ENCODE measurements around the gene SMR3A. TPM values are rescaled to one million over a fixed set of nuclear protein-coding genes. Genes with fewer than 3 reads are reported as not detected.

The SMR3A gene
- total and polyA plus RNA-seq, 2 experiments from 2014 or later = not detected

- DNase-seq (ENCODE audit: low spot score) = no peak
- Histone ChIP-seq H3K27ac (no peak within 1 kb of the TSS), H3K4me3 (no peak within 1 kb of the TSS), H3K9me3 (ENCODE audit: low read depth) (no peaks in the 10 kb centered on the region), H3K27me3 (no peaks in the 10 kb centered on the region), H2AFZ (no peak within 1 kb of the TSS), H4K20me1 (ENCODE audit: insufficient read depth, poor library complexity, severe bottlenecking) (no peaks in the 10 kb centered on the region), H3K9me2 (replicated peaks; ENCODE audit: insufficient read depth) (no peaks in the 10 kb centered on the region), H3K4me1 (ENCODE audit: insufficient read depth) (no peaks in the 10 kb centered on the region), H3K4me2 (no peak within 1 kb of the TSS), H3K36me3 (replicated peaks; ENCODE audit: insufficient read depth, low read depth) (no peaks in the 10 kb centered on the region), H3K79me2 (no peaks in the 10 kb centered on the region)
- 97% methylated on average over 3 of the region's 3 CpGs for WGBS (ENCODE audit: low lambda C conversion rate, missing lambda C conversion rate)
- TF ChIP-seq EZH2phosphoT487 (IDR thresholded peaks at IDR 0.05; ENCODE audit: low read depth, severe bottlenecking, unreplicated experiment) (no peak), EZH2 (IDR thresholded peaks at IDR 0.05; ENCODE audit: borderline replicate concordance) (no peak), CTCF (IDR thresholded peaks at IDR 0.05; ENCODE audit: poor library complexity) (no peak)
Measured at GRCh38 chr4:70334681-70335080, 25.9 kb upstream of the SMR3A start, which contains the start of gene CABS1. Gene CABS1, plus strand, starts transcription at chr4:70334981. Its CDS starts 59 bp downstream, at chr4:70335040.

GRCh38 chr4:70336043-70336442 lies 24.5 kb upstream of the SMR3A start:
- Histone ChIP-seq H3K4me3 (no peak overlapping the region), H3K4me2 (no peak overlapping the region), H3K9me3 (ENCODE audit: low read depth) (no peaks in the 10 kb centered on the region), H4K20me1 (ENCODE audit: insufficient read depth, poor library complexity, severe bottlenecking) (no peaks in the 10 kb centered on the region), H3K27me3 (no peaks in the 10 kb centered on the region), H3K9me2 (replicated peaks; ENCODE audit: insufficient read depth) (no peaks in the 10 kb centered on the region), H3K79me2 (no peaks in the 10 kb centered on the region), H3K4me1 (ENCODE audit: insufficient read depth) (no peaks in the 10 kb centered on the region), H3K36me3 (replicated peaks; ENCODE audit: insufficient read depth, low read depth) (no peaks in the 10 kb centered on the region), H2AFZ (no peak overlapping the region), H3K27ac (no peak overlapping the region)
- TF ChIP-seq CTCF (IDR thresholded peaks at IDR 0.05; ENCODE audit: poor library complexity) = no peak
- no peak for TF ChIP-seq EZH2 (IDR thresholded peaks at IDR 0.05; ENCODE audit: borderline replicate concordance)
- no peak for TF ChIP-seq EZH2phosphoT487 (IDR thresholded peaks at IDR 0.05; ENCODE audit: low read depth, severe bottlenecking, unreplicated experiment)
- 87% methylated on average over 5 of the region's 5 CpGs for WGBS (ENCODE audit: low lambda C conversion rate, missing lambda C conversion rate)
- no peak for DNase-seq (ENCODE audit: low spot score)

- no peak overlapping the region for H3K4me2 ChIP-seq
- no peak overlapping the region for H2AFZ ChIP-seq
- no peak for DNase-seq (ENCODE audit: low spot score)
- no peaks in the 10 kb centered on the region for H3K9me2 ChIP-seq (replicated peaks; ENCODE audit: insufficient read depth)
- H3K27ac ChIP-seq = no peak overlapping the region
- no peak overlapping the region for H3K4me3 ChIP-seq
- TF ChIP-seq EZH2phosphoT487 (IDR thresholded peaks at IDR 0.05; ENCODE audit: low read depth, severe bottlenecking, unreplicated experiment) (no peak), EZH2 (IDR thresholded peaks at IDR 0.05; ENCODE audit: borderline replicate concordance) (no peak), CTCF (IDR thresholded peaks at IDR 0.05; ENCODE audit: poor library complexity) (no peak)
- H3K27me3 ChIP-seq = no peaks in the 10 kb centered on the region
- no peaks in the 10 kb centered on the region for H3K9me3 ChIP-seq (ENCODE audit: low read depth)
- WGBS (ENCODE audit: low lambda C conversion rate, missing lambda C conversion rate) = 70% methylated on average over 1 of the region's 1 CpG
- no peaks in the 10 kb centered on the region for H4K20me1 ChIP-seq (ENCODE audit: insufficient read depth, poor library complexity, severe bottlenecking)
- H3K79me2 ChIP-seq = no peaks in the 10 kb centered on the region
- H3K36me3 ChIP-seq (replicated peaks; ENCODE audit: insufficient read depth, low read depth) = no peaks in the 10 kb centered on the region
- no peaks in the 10 kb centered on the region for H3K4me1 ChIP-seq (ENCODE audit: insufficient read depth)
Measured at GRCh38 chr4:70337886-70338420, 22.6 kb upstream of the SMR3A start.

All from hepatocyte (in vitro differentiated cells).